ENCODE data around the gene GFM2.
A peak's percentile ranks its signal among the peaks of the same experiment; 100 is the strongest.
"Not testable (repeated sequence)": the region's sequence is repeated elsewhere in the genome, so short reads cannot be mapped to it uniquely, and the experiment has no call there.

The GFM2 gene

GRCh38 chr5:74766849-74767578 lies at the start of gene GFM2, which contains the start of gene NSA2:
Gene GFM2 (minus strand): TSS chr5:74767117. CDS start chr5:74763742, 3,375 bp downstream.
Gene NSA2 (plus strand): TSS chr5:74767249. CDS start chr5:74767361, 112 bp downstream.
- peak; percentile 84 to 90 for DNase-seq (ENCODE audit: low read depth in 2 of 2)

- DNase-seq (ENCODE audit: low read depth in 2 of 2) = no peak
These were observed 44.0 kb upstream of the GFM2 start for GRCh38 chr5:74810915-74811314.

- no peak for DNase-seq (ENCODE audit: low read depth in 2 of 2)
These were observed 35.0 kb upstream of the GFM2 start for GRCh38 chr5:74801941-74802340.

- no peak for DNase-seq (ENCODE audit: low read depth in 2 of 2)
These were observed 34.3 kb upstream of the GFM2 start for GRCh38 chr5:74801197-74801596.

GRCh38 chr5:74798977-74799911 lies 32.3 kb upstream of the GFM2 start:
- no peak for DNase-seq (ENCODE audit: low read depth in 2 of 2)

GRCh38 chr5:74791669-74792068 lies 24.8 kb upstream of the GFM2 start:
- not testable (repeated sequence) for DNase-seq (ENCODE audit: low read depth in 2 of 2)

- no peak for DNase-seq (ENCODE audit: low read depth in 2 of 2)
These were observed 20.5 kb upstream of the GFM2 start for GRCh38 chr5:74787424-74787823.

GRCh38 chr5:74786851-74787250 lies 19.9 kb upstream of the GFM2 start:
- no peak for DNase-seq (ENCODE audit: low read depth in 2 of 2)

- no peak for DNase-seq (ENCODE audit: low read depth in 2 of 2)
These were observed 11.7 kb upstream of the GFM2 start for GRCh38 chr5:74778609-74779008.

- DNase-seq (ENCODE audit: low read depth in 2 of 2) = no peak
These were observed 5.4 kb upstream of the GFM2 start for GRCh38 chr5:74772359-74772758.

GRCh38 chr5:74767579-74767913 lies 629 bp upstream of the GFM2 start:
- DNase-seq (ENCODE audit: low read depth in 2 of 2) = no peak

GRCh38 chr5:74766418-74766848 lies 484 bp downstream of the GFM2 start:
- no peak for DNase-seq (ENCODE audit: low read depth in 2 of 2)

- DNase-seq (ENCODE audit: low read depth in 2 of 2) = no peak
These were observed 988 bp downstream of the GFM2 start for GRCh38 chr5:74765929-74766328.

GRCh38 chr5:74765201-74765600 lies 1.7 kb downstream of the GFM2 start:
- no peak for DNase-seq (ENCODE audit: low read depth in 2 of 2)

GRCh38 chr5:74763504-74763903 lies 3.4 kb downstream of the GFM2 start:
- DNase-seq (ENCODE audit: low read depth in 2 of 2) = no peak

GRCh38 chr5:74762599-74762998 lies 4.3 kb downstream of the GFM2 start:
- DNase-seq (ENCODE audit: low read depth in 2 of 2) = no peak

- DNase-seq (ENCODE audit: low read depth in 2 of 2) = no peak
These were observed 5.7 kb downstream of the GFM2 start for GRCh38 chr5:74761241-74761640.

- DNase-seq (ENCODE audit: low read depth in 2 of 2) = not testable (repeated sequence)
These were observed 18.2 kb downstream of the GFM2 start for GRCh38 chr5:74748742-74749141.

- no peak for DNase-seq (ENCODE audit: low read depth in 2 of 2)
These were observed 28.5 kb downstream of the GFM2 start for GRCh38 chr5:74738406-74738805.

- no peak for DNase-seq (ENCODE audit: low read depth in 2 of 2)
These were observed 30.2 kb downstream of the GFM2 start for GRCh38 chr5:74736759-74737158.

GRCh38 chr5:74725331-74725730 lies 41.6 kb downstream of the GFM2 start:
- no peak for DNase-seq (ENCODE audit: low read depth in 2 of 2)

- DNase-seq (ENCODE audit: low read depth in 2 of 2) = no peak
These were observed 44.6 kb downstream of the GFM2 start for GRCh38 chr5:74722271-74722670.

- no peak for DNase-seq (ENCODE audit: low read depth in 2 of 2)
These were observed 49.3 kb downstream of the GFM2 start for GRCh38 chr5:74717596-74717995.
